ENCODE measurements around the gene TSHB.

DNA sequence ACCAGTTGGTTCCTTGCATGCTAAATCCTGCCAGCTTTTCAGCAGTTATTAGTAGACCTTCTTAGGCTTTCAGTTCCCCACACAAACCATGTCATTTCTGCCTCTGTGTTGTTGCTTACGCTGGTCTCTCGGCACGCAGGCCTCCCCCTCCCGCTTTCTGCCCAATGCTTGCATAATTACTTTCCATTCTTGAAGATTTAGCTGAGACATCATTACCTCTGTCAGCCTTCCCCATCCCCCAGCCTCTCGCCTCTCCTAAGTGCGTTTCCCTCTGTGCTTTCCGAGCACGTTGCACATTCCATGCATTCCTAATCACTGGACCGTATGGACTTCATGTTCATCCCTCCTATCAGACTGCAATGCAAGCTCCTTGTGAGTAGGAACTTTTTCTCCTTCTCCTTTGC lies 26.8 kb downstream of the TSHB start:
- TF ChIP-seq, protein P1, sequence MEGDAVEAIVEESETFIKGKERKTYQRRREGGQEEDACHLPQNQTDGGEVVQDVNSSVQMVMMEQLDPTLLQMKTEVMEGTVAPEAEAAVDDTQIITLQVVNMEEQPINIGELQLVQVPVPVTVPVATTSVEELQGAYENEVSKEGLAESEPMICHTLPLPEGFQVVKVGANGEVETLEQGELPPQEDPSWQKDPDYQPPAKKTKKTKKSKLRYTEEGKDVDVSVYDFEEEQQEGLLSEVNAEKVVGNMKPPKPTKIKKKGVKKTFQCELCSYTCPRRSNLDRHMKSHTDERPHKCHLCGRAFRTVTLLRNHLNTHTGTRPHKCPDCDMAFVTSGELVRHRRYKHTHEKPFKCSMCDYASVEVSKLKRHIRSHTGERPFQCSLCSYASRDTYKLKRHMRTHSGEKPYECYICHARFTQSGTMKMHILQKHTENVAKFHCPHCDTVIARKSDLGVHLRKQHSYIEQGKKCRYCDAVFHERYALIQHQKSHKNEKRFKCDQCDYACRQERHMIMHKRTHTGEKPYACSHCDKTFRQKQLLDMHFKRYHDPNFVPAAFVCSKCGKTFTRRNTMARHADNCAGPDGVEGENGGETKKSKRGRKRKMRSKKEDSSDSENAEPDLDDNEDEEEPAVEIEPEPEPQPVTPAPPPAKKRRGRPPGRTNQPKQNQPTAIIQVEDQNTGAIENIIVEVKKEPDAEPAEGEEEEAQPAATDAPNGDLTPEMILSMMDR (IDR thresholded peaks at IDR 0.05) = no peak
- no peak for TF ChIP-seq POLR2A (IDR thresholded peaks at IDR 0.05)
